WTC11 (cell line): ENCODE results near the gene ASCL2. TPM values are rescaled to one million over a fixed set of nuclear protein-coding genes. Genes with fewer than 3 reads are reported as not detected.

ENCODE experiments used
- ATAC-seq: fragments of 200-7000 bp; cut with Tn5 transposase; 2 replicates; pipeline ENCODE4 v1.10.0; 2021; ENCODE audit warnings: mild to moderate bottlenecking, moderate library complexity
- CTCF ChIA-PET: fragments of 300-600 bp; sonication (Branson Sonifier 250); formaldehyde crosslinking; loops from one replicate; lab custom pipeline; 2021; ENCODE audit warnings: antibody characterized with exemption; lab: Charles Lee
- POLR2A ChIA-PET: fragments of 350-600 bp; sonication (Branson Sonifier 250); formaldehyde crosslinking; loops from one replicate; lab custom pipeline; 2021; ENCODE audit warnings: antibody characterized with exemption; lab: Charles Lee
- DNase-seq: peaks from one replicate; pipeline ENCODE4 v3.0.0; 2021; ENCODE audit warnings: low spot score
- H3K27ac Mint-ChIP-seq: 2 replicates; pipeline ENCODE4 v1.8.0; 2021; ENCODE audit warnings: mixed read lengths
- H3K27me3 Mint-ChIP-seq: 2 replicates; pipeline ENCODE4 v1.8.0; 2021; ENCODE audit warnings: low read depth, mild to moderate bottlenecking, moderate library complexity, mixed read lengths
- H3K36me3 Mint-ChIP-seq: 2 replicates; pipeline ENCODE4 v1.8.0; 2021; ENCODE audit warnings: mixed read lengths
- H3K4me1 Mint-ChIP-seq: 2 replicates; pipeline ENCODE4 v1.8.0; 2022; ENCODE audit warnings: mixed read lengths
- H3K4me3 Mint-ChIP-seq: 2 replicates; pipeline ENCODE4 v1.8.0; 2021; ENCODE audit warnings: mild to moderate bottlenecking, moderate library complexity, mixed read lengths
- H3K9me3 Mint-ChIP-seq: 2 replicates; pipeline ENCODE4 v1.8.0; 2021; ENCODE audit warnings: mixed read lengths
- CBFB ChIP-seq: sonication (generic); formaldehyde crosslinking; IDR thresholded peaks from 2 replicates; pipeline ENCODE4 v1.8.1; 2022; ENCODE audit warnings: mild to moderate bottlenecking, low read depth, missing genetic modification reagents
- CTCF ChIP-seq: fragments of 200-600 bp; IDR thresholded peaks from 2 replicates; pipeline ENCODE4 v1.8.0; 2022; ENCODE audit warnings: antibody characterized with exemption
- E2F5 ChIP-seq: sonication (generic); formaldehyde crosslinking; IDR thresholded peaks from 2 replicates; pipeline ENCODE4 v1.8.1; 2022; ENCODE audit warnings: mild to moderate bottlenecking, moderate library complexity, missing genetic modification reagents
- ELF4 ChIP-seq: sonication (generic); formaldehyde crosslinking; IDR thresholded peaks from 2 replicates; pipeline ENCODE4 v1.8.1; 2022; ENCODE audit warnings: low read depth, mild to moderate bottlenecking, moderate library complexity, missing genetic modification reagents
- ESRRA ChIP-seq: sonication (generic); formaldehyde crosslinking; IDR thresholded peaks from 2 replicates; pipeline ENCODE4 v1.8.1; 2022; ENCODE audit warnings: mild to moderate bottlenecking, missing genetic modification reagents, borderline replicate concordance
- FOXK1 ChIP-seq: sonication (generic); formaldehyde crosslinking; IDR thresholded peaks from 2 replicates; pipeline ENCODE4 v1.8.0; 2022; ENCODE audit warnings: mild to moderate bottlenecking, moderate library complexity, missing genetic modification reagents
- FOXP1 ChIP-seq: sonication (generic); formaldehyde crosslinking; IDR thresholded peaks from 2 replicates; pipeline ENCODE4 v1.8.0; 2022; ENCODE audit warnings: missing genetic modification reagents, mild to moderate bottlenecking, moderate library complexity, borderline replicate concordance
- GRHL2 ChIP-seq: fragments of 250-450 bp; sonication (Bioruptor Pico); IDR thresholded peaks from 2 replicates; pipeline ENCODE4 v1.8.0; 2022; ENCODE audit warnings: mild to moderate bottlenecking, moderate library complexity; ENCODE audit not compliant: insufficient replicate concordance, severe bottlenecking
- PRRX2 ChIP-seq: fragments of 250-450 bp; sonication (Bioruptor Pico); IDR thresholded peaks from 2 replicates; pipeline ENCODE4 v1.8.0; 2021; ENCODE audit warnings: mild to moderate bottlenecking
- SOX15 ChIP-seq: fragments of 250-450 bp; sonication (Bioruptor Pico); IDR thresholded peaks from 2 replicates; pipeline ENCODE4 v1.9.0; 2021; ENCODE audit warnings: mild to moderate bottlenecking
- TCF7 ChIP-seq: sonication (generic); formaldehyde crosslinking; IDR thresholded peaks from 2 replicates; pipeline ENCODE4 v1.8.0; 2022; ENCODE audit warnings: mild to moderate bottlenecking, low read depth, missing genetic modification reagents, moderate library complexity
- ZMAT4 ChIP-seq: fragments of 250-450 bp; sonication (Bioruptor Pico); IDR thresholded peaks from 2 replicates; pipeline ENCODE4 v1.9.0; 2021; ENCODE audit warnings: mild to moderate bottlenecking
- ZNF219 ChIP-seq: sonication (generic); formaldehyde crosslinking; IDR thresholded peaks from 2 replicates; pipeline ENCODE4 v1.8.0; 2023; ENCODE audit warnings: missing genetic modification reagents, mild to moderate bottlenecking, borderline replicate concordance
- ZNF232 ChIP-seq: sonication (generic); formaldehyde crosslinking; IDR thresholded peaks from 2 replicates; pipeline ENCODE4 v1.8.0; 2022; ENCODE audit warnings: mild to moderate bottlenecking, missing genetic modification reagents
- ZNF423 ChIP-seq: fragments of 250-450 bp; sonication (Bioruptor Pico); IDR thresholded peaks from 2 replicates; pipeline ENCODE4 v2.1.2; 2022; ENCODE audit warnings: mild to moderate bottlenecking, moderate library complexity
- total RNA-seq: library from RNA; stranded (reverse); gene quantifications from 3 replicates; pipeline ENCODE4 v1.2.3, GENCODE V29; 2021
- TF ChIP-seq, protein P1 (sequence below): sonication (generic); formaldehyde crosslinking; IDR thresholded peaks from 2 replicates; pipeline ENCODE4 v1.8.1; 2023; ENCODE audit warnings: mild to moderate bottlenecking, missing genetic modification reagents, moderate library complexity
- TF ChIP-seq, protein P2 (sequence below): sonication (generic); formaldehyde crosslinking; IDR thresholded peaks from 2 replicates; pipeline ENCODE4 v1.8.1; 2022; ENCODE audit warnings: low read depth, missing genetic modification reagents, borderline replicate concordance
- TF ChIP-seq, protein P3 (sequence below): sonication (generic); formaldehyde crosslinking; conservative IDR thresholded peaks from 2 replicates; pipeline ENCODE4 v1.8.1; 2023; ENCODE audit warnings: mild to moderate bottlenecking, low read depth, missing genetic modification reagents, moderate library complexity

The ASCL2 gene
- total RNA-seq, 1 experiment from 2014 or later: 0.24 TPM

GRCh38 chr11:2316169-2316962 lies 46.0 kb upstream of the ASCL2 start:
- H3K4me1 Mint-ChIP-seq: no peaks in the 10 kb centered on the region
- H3K27me3 Mint-ChIP-seq: peaks cover 7% of the 10 kb centered on the region
- no peak overlapping the region for H3K4me3 Mint-ChIP-seq
- ChIA-PET POLR2A (no interaction called here), CTCF (interaction anchor here (1.0 to 2.2 kb wide), 2 partner anchors 11 to 104 kb away, joined by 3 to 15 read pairs; no protein-coding TSS in a partner anchor)
- DNase-seq (no peak), ATAC-seq (no peak)
- peaks cover 4% of the 10 kb centered on the region; the same call in 1 of the 2 replicates for H3K9me3 Mint-ChIP-seq
- TF ChIP-seq GRHL2 (CRISPR knock-in tag) (no peak), E2F5 (no peak), ZNF423 (no peak), ZNF232 (CRISPR knock-in tag) (no peak), CTCF (no peak), SOX15 (CRISPR knock-in tag) (no peak), CBFB (CRISPR knock-in tag) (no peak), FOXK1 (CRISPR knock-in tag) (no peak), PRRX2 (CRISPR knock-in tag) (no peak), ELF4 (CRISPR knock-in tag) (no peak), ESRRA (no peak), TCF7 (no peak)
- TF ChIP-seq, protein P1, sequence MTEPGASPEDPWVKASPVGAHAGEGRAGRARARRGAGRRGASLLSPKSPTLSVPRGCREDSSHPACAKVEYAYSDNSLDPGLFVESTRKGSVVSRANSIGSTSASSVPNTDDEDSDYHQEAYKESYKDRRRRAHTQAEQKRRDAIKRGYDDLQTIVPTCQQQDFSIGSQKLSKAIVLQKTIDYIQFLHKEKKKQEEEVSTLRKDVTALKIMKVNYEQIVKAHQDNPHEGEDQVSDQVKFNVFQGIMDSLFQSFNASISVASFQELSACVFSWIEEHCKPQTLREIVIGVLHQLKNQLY: no peak
- TF ChIP-seq, protein P2, sequence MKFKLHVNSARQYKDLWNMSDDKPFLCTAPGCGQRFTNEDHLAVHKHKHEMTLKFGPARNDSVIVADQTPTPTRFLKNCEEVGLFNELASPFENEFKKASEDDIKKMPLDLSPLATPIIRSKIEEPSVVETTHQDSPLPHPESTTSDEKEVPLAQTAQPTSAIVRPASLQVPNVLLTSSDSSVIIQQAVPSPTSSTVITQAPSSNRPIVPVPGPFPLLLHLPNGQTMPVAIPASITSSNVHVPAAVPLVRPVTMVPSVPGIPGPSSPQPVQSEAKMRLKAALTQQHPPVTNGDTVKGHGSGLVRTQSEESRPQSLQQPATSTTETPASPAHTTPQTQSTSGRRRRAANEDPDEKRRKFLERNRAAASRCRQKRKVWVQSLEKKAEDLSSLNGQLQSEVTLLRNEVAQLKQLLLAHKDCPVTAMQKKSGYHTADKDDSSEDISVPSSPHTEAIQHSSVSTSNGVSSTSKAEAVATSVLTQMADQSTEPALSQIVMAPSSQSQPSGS (CRISPR knock-in tag): no peak
- TF ChIP-seq, protein P3, sequence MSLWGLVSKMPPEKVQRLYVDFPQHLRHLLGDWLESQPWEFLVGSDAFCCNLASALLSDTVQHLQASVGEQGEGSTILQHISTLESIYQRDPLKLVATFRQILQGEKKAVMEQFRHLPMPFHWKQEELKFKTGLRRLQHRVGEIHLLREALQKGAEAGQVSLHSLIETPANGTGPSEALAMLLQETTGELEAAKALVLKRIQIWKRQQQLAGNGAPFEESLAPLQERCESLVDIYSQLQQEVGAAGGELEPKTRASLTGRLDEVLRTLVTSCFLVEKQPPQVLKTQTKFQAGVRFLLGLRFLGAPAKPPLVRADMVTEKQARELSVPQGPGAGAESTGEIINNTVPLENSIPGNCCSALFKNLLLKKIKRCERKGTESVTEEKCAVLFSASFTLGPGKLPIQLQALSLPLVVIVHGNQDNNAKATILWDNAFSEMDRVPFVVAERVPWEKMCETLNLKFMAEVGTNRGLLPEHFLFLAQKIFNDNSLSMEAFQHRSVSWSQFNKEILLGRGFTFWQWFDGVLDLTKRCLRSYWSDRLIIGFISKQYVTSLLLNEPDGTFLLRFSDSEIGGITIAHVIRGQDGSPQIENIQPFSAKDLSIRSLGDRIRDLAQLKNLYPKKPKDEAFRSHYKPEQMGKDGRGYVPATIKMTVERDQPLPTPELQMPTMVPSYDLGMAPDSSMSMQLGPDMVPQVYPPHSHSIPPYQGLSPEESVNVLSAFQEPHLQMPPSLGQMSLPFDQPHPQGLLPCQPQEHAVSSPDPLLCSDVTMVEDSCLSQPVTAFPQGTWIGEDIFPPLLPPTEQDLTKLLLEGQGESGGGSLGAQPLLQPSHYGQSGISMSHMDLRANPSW (CRISPR knock-in tag): no peak
- no peaks in the 10 kb centered on the region for H3K36me3 Mint-ChIP-seq
- no peak overlapping the region for H3K27ac Mint-ChIP-seq

GRCh38 chr11:2315395-2316168 lies 45.2 kb upstream of the ASCL2 start:
- Mint-ChIP-seq H3K27ac (no peak overlapping the region), H3K4me3 (no peak overlapping the region)
- CTCF ChIA-PET: interaction anchor here (1.0 to 2.2 kb wide), 2 partner anchors 10 to 105 kb away, joined by 3 to 15 read pairs; no protein-coding TSS in a partner anchor
- TF ChIP-seq ZMAT4 (no peak), FOXP1 (CRISPR knock-in tag) (no peak), CTCF (no peak), SOX15 (CRISPR knock-in tag) (no peak), ZNF219 (CRISPR knock-in tag) (no peak)

More at GRCh38 chr11:2315395-2316168, 45.2 kb upstream of the ASCL2 start:
- peaks cover 4% of the 10 kb centered on the region for H3K27me3 Mint-ChIP-seq
- H3K4me1 Mint-ChIP-seq: no peaks in the 10 kb centered on the region
- POLR2A ChIA-PET: no interaction called here
- ATAC-seq: no peak
- peaks cover 4% of the 10 kb centered on the region; the same call in 1 of the 2 replicates for H3K9me3 Mint-ChIP-seq
- DNase-seq: no peak
- no peaks in the 10 kb centered on the region for H3K36me3 Mint-ChIP-seq
